Ovary (tissue), 3 donors: ENCODE measurements around the gene SORL1.

Source experiments
- CTCF ChIP-seq, 3 donors: fragments of 450-650 bp in 2 of 3; fragments of 200-600 bp in 1 of 3; IDR thresholded peaks; one replicate each; pipeline versions ENCODE4 v1.5.1 to v1.8.0; 2016 to 2022; ENCODE audit warnings: antibody characterized with exemption in 3 of 3, mild to moderate bottlenecking in 1 of 3
- EP300 ChIP-seq: sonication (generic); formaldehyde crosslinking; IDR thresholded peaks from one replicate; pipeline ENCODE4 v1.6.1; 2017; ENCODE audit warnings: antibody characterized with exemption
- POLR2A ChIP-seq: fragments of 450-650 bp; IDR thresholded peaks from one replicate; pipeline ENCODE4 v1.6.1; 2017; ENCODE audit warnings: antibody characterized with exemption, mild to moderate bottlenecking, moderate library complexity
- donor health status: DM: no; HTN: no; CAD: no.

- TF ChIP-seq CTCF (IDR thresholded peaks at IDR 0.05) (no peak), POLR2A (no peak), EP300 (no peak)
Observed at GRCh38 chr11:121576531-121576930, 124.4 kb downstream of the SORL1 start.
